SK-MEL-5 (cell line): ENCODE results near the gene ATP1B2. TPM values are rescaled to one million over a fixed set of nuclear protein-coding genes. Genes with fewer than 3 reads are reported as not detected.
"Not testable (repeated sequence)": the region's sequence is repeated elsewhere in the genome, so short reads cannot be mapped to it uniquely, and the experiment has no call there.

ENCODE experiments used
- DNase-seq: peaks from one replicate; pipeline ENCODE4 v3.0.0-alpha.2; 2016; ENCODE audit warnings: low read depth, low spot score
- in situ Hi-C: cut with HindIII; loops from 2 replicates; pipeline ENCODE4 v1.10.0; 2016; ENCODE audit warnings: low sequenced_read_pairs, high pct_unique_total_duplicates, low pct_unique_long_range_greater_than_20kb
- total RNA-seq: library from RNA; depleted of rRNA; stranded (reverse); fragments of >200 nt; shearing (Covaris generic); gene quantifications from 2 replicates; pipeline ENCODE4 v1.2.3, GENCODE V29; 2014

ATP1B2 gene
- total RNA-seq, 1 experiment from 2014 or later = 0.85 TPM

DNA sequence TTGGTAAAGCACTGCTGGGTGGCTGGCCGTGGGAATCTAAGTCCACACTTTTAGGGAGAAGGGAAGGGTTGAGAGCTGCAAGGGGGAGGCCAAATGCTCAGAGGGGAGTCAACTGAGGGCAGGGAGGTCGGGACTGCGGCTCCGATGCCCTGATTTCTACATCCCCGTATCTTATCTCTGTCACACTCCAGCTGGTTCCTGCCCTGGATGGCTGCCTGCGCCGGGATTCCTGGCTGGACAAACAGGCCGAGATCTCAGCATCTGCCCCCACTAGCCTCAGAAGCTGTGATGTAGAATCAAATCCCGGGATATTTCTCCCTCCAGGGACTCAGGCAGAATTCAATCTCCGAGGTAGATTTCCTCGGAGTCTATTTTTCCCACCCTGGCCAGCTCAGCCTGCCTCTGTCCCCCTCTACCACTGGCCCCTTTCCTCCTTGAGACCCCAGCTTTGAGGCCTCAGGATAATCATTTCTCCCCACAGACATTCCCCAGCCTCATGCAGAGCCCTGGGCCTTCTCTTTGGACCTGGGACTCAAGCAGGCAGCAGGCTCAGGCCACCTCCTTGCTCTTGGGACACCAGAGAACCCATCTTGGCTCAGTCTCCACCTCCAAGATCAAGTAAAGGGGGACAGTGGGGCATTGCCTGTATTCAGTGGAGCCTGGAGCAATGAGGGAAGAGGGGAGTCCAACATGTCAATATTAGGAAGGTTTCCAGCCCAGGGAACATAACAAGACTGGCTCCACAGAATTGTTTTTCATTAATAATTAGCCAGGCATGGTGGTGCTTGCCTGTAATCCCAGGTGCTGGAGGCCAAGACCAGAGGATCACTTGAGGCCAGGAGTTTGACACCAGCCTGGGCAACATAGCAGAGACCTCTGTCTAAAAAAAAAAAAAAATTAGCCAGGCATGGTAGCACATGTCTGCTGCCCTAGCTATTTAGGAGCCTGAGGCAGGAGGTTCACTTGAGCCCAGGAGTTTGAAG, 19.0 kb upstream of the ATP1B2 start:
- in situ Hi-C loops = no loop called here

GRCh38 chr17:7632492-7632894, 18.2 kb upstream of the ATP1B2 start:
- peak; percentile 80 for DNase-seq
- in situ Hi-C loops = no loop called here

More for the DNA sequence above, 19.0 kb upstream of the ATP1B2 start:
- no peak for DNase-seq

DNA sequence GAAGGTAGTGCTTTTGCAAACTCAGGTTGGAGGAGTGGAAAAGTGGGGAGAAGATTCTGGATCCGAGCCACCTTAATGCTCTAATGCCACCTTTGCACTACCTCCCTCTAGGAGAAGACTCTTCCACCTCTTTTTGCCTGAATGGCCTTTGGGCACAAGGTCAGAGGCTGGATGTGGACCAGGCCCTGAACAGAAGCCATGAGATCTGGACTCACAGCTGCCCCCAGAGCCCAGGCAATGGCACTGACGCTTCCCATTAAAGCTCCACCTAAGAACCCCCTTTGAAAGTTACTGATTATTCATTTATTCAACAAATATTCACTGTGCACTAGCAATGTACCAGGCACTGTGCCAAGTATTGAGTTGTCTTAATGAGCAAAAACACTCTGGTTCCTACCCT, 17.6 kb upstream of the ATP1B2 start:
- in situ Hi-C loops = no loop called here

DNA sequence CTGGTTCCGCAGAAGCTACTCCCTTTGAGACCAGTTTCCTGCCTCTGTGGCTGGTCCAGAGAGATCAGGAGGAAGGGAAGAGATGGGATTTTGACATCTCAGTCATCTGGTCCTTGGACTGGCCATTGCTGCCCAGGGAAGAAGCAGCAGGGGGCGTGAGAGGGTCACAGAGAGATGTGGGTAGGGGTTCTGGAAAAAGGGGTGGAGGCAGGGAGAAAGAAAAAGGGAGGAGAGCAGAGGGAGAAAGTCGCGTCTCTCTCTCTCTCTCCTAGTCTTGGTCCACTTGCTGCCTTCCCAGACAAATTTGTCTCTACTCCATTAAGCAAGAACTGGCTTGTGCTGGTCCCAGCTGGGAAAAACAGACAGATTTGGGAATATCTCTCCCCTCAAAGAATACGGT, 16.3 kb upstream of the ATP1B2 start:
- DNase-seq = peak; percentile 91

More for the DNA sequence above, 17.6 kb upstream of the ATP1B2 start:
- DNase-seq = peak; percentile 19

DNA sequence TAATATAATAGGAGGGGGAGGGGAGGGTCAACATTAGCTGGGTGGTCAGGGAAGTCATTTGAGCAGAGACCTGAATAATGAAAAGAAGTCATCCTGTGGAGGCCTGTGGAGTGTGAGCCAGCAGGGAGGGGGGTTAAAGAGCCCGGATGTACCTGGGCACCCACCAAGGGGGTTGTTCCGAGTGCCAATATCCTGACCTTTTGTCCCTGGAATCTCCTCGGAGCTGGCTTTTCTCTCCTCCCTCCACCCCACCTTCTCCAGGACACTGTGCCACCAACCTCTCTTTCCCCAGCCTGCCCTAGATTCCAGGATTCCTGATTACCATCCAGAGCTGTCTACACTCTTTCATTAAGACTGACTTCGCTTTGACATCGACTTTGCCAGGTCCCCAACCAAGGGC, 14.6 kb upstream of the ATP1B2 start:
- in situ Hi-C loops = no loop called here
- DNase-seq = no peak

More for the DNA sequence above, 16.3 kb upstream of the ATP1B2 start:
- in situ Hi-C loops = no loop called here

GRCh38 chr17:7640783-7641182, 9.9 kb upstream of the ATP1B2 start:
- no peak for DNase-seq
- in situ Hi-C loops = no loop called here

GRCh38 chr17:7641635-7642034, 9.1 kb upstream of the ATP1B2 start:
- DNase-seq, in situ Hi-C loops: not testable (repeated sequence)

DNA sequence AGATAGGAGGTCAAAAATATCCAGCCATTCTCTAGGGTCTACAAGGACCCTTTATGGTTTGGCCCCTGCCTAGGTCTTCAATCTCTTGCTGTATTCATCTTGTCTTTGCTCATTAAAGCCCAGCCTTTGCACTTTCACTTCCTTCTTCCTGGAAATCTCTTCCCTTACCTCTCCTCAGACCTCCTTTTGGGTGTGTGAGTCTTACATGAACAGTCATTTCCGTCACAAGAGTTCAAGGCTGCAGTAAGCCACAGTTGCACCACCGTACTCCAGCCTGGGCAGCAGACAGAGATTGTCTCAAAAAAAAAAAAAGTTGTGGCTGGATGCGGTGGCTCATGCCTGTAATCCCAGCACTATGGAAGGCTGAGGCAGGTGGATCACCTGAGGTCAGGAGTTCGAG, 6.0 kb upstream of the ATP1B2 start:
- DNase-seq = no peak
- in situ Hi-C loops = no loop called here

GRCh38 chr17:7646457-7646856, 4.3 kb upstream of the ATP1B2 start:
- DNase-seq = no peak
- in situ Hi-C loops = no loop called here

DNA sequence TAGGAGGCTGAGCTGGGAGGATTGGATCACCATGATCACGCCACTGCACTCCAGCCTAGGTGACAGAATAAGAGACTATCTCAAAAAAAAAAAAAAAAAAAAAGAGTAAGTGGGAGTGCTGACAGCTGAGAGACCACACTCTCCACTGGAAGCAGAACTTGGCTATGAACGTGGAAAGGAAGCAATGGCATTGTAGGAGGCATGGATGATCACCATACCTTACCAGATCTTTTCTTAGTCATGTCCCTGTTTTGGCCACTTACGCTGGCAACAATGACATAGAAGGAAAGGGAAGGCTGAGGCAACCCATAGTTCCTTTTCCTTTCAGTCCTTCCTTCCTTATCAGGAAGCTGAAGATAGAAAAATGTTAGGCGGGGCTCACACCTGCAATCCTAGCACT, 3.7 kb upstream of the ATP1B2 start:
- DNase-seq = no peak
- in situ Hi-C loops = no loop called here

- in situ Hi-C loops = no loop called here
Observed at GRCh38 chr17:7651097-7651664, 455 bp downstream of the ATP1B2 start.

DNA sequence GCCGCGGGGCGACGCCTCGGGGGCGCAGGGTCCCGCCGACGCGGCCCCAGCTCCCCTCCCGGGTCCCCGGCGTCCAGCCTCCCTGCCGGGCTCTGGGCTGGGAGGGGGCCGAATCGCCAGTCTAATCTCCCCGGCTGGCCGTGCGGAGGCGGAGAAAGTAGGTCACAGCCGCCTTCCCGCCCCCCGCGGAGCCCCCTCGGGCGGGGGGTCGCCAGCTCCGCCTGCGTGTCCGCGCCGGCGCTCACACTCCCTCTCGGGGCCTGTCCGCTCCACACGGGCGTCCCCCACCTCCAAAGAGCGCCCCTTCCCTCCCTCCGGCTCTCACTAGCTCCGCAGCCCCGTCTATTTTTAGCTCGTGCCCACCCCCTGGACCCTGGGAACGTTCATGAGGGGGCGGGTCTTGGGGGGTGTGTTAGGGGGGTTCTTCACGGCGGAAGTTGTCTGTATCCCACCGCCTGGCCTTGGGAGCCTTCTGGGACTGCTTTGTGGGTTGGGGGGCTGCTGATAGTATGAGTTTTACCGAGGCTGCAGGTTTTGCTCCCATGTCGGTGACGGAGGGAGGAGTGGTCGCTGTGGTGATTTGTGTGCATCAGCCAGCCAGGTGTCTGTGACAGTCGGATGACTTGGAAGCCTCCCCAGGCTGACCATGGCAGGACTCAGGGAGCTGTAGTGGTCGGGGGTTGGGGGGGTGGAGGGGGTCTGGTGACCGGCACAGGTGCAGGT, 1.1 kb downstream of the ATP1B2 start:
- DNase-seq = no peak
- in situ Hi-C loops = no loop called here

More at GRCh38 chr17:7651097-7651664, 455 bp downstream of the ATP1B2 start:
- DNase-seq = no peak

GRCh38 chr17:7652388-7653356, 1.9 kb downstream of the ATP1B2 start:
- in situ Hi-C loops = no loop called here

GRCh38 chr17:7654832-7655540, 4.3 kb downstream of the ATP1B2 start:
- in situ Hi-C loops = no loop called here
- DNase-seq = no peak

More at GRCh38 chr17:7652388-7653356, 1.9 kb downstream of the ATP1B2 start:
- no peak for DNase-seq

GRCh38 chr17:7655541-7655840, 4.8 kb downstream of the ATP1B2 start:
- in situ Hi-C loops = no loop called here
- no peak for DNase-seq

DNA sequence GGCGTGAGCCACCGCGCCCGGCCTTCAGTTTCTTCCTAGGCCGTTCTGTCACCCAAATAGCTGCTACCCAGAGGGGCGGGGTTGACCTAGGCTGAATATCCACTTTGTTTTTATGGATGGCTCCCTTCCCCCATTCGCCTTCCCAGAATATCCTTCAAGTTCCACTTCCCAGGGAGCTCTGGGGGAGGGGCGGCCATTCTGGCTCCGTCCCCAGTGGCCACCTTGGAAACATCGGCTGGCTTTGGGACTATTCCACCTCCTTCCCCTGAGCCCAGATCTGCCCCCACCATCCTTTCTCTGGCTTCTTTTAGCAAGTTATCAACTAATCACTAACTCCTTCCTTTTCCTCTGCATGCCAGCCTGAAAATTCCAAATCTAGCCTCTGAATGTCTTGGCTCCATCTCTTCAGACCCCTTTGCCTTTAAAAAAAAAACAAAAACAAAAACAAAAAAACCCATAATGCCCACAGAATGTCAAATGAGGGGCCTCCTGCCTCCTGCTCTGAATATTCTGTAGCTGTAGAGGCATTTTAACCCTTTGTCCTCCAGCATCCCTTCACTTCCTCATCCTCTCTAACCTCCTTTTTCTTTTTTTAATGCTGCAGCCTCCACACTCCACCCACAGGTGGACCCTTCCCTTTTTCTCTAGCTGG, 6.4 kb downstream of the ATP1B2 start:
- DNase-seq = peak; percentile 93
- in situ Hi-C loops = no loop called here
